HG03521 (cell line): Measurements from ENCODE around the gene PPP1R14C.
"Not testable (repeated sequence)": the region's sequence is repeated elsewhere in the genome, so short reads cannot be mapped to it uniquely, and the experiment has no call there.

Experiments
- ATAC-seq: cut with Tn5 transposase; IDR thresholded peaks from one replicate; pipeline ENCODE4 v1.9.1; 2021; ENCODE audit warnings: mild to moderate bottlenecking, moderate library complexity; ENCODE audit not compliant: unreplicated experiment

The PPP1R14C gene

GRCh38 chr6:150137711-150138110 lies 5.1 kb upstream of the PPP1R14C start:
- ATAC-seq, result not testable (repeated sequence)

- no peak for ATAC-seq
Measured at GRCh38 chr6:150138638-150139037, 4.2 kb upstream of the PPP1R14C start.

GRCh38 chr6:150139533-150139932 lies 3.3 kb upstream of the PPP1R14C start:
- no peak for ATAC-seq

DNA sequence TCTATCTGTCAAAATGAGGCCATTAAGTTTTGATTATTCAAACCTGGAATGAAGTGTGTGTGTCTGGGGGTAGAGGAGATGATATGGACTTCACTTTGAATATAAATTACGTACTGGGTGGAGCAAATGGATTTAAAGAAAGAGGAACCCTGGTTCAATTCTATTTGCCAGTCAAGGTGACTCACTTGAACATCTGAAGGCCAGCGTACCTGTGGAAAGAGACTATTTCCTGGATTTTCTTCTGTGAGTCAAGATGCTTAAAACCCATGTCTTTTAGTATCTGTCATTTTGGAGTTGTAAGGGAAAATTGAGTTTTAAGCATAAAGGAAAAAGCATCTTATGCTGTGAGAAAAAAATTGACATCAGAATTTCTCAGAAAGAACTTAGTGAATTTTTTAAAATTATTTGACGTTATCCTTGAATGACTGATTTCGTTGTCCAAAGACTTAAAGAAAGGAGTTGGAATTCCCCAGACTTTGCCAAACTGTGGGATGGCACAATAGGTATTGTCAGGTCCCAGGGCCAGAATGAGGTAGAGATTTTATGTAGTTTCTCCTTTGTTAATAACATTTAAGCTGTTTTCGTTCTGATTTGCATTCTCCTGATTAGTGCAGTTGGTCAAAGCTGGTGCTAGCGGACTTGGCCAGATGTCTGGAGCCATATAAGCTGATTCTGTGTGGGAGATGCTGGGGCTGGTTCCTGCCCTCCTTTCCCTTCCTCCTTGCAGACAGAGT lies 2.4 kb upstream of the PPP1R14C start:
- no peak for ATAC-seq

- no peak for ATAC-seq
Measured at GRCh38 chr6:150142097-150142669, 661 bp upstream of the PPP1R14C start.

DNA sequence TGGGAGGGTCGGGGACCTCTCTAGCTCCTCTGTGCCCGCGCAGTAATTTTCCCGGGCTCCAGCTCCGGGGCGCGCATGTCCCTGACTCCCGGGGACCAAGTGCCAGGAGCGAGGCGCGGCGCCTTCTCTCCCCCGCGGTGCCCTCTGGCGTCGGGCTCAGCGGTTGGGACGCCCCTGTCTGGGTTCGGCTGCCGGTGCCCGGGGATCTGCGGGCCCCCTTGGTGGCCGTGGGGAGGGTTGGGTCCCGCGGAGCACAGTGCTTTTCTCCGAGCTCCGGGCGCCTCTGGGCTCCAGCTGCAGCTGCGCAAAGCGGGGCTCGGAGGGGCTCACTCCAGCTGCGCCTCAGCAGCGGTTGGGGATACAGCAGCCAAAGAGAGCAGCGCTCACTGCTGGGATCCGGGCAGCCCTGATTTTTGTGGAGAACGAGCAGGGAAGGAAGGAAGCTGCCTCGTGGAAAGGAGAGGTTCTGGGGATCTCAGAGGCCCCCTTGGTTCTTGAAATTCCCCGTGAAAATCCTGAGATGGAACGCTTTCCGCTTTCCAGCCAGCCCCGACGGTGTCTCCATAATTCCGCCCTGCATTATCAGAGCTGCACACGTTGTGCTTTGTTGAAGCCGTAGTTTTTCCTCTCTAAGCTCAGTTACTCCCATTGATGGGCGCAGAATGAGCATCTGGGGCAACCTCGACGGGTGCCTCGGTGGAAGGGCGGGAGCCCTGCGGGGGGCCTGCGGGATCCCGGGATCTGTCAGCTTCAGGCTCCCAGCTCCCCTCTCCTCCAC lies 861 bp downstream of the PPP1R14C start:
- ATAC-seq, result no peak

GRCh38 chr6:150144294-150144868 lies 1.5 kb downstream of the PPP1R14C start:
- ATAC-seq, result no peak

DNA sequence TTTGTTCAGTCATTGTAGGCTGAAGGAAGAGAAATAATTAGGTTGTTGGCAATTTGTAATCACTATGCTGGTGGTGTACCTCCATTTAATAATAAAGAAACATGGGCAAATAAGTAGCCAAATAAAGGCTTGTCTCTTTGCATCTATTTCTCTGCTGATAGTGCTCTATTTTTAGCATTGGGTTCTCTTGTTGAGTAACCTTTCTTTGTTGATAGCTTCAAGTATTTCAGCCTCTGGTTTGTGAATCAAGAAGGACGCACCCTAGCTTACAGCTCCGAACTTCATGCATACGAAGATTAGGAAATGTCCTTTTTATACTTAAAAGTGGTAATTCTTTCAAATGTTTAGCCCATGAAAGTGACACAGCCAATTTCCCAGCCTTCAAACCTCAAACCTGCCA lies 2.6 kb downstream of the PPP1R14C start:
- ATAC-seq, result no peak

DNA sequence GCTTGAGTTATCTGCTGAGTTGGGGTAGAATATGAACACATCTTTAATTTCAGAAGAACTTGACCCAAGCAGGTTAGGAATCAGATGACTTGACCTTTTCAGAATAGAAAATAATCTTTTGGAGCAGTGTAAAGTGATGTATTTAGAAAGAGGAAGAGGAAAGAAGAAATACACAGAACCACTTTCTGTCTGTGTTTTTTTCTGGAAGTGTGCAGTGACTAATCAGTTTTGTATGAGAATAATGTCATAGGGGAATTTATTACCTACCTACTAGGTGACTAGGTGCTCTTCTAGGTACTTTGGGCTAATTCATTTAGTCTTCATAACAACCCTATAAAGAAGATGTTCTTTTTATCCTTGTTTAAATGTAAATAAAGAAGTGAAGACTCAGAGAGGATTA lies 3.0 kb downstream of the PPP1R14C start:
- no peak for ATAC-seq

DNA sequence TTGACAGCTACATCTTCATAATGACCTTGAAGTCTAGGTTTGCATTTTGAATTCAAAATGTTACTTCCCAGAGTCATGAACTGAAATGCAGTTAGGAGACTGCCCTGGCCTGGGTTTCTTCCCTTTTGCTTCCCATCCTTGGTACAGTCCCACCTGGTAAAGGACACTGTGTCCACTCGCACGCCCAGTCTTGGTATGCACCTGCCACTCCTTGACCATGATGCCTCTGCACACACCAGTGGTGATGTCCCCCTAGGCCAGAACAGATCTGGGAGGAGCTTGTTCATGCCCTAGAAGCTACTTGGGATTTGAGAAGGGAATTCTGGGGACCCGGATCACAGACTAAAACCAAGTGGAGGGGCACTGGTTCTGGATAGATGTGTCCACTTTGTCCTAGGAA lies 3.6 kb downstream of the PPP1R14C start:
- no peak for ATAC-seq

- ATAC-seq, result no peak
Measured at GRCh38 chr6:150149146-150149545, 6.3 kb downstream of the PPP1R14C start.

- no peak for ATAC-seq
Measured at GRCh38 chr6:150150458-150150820, 7.6 kb downstream of the PPP1R14C start.

- ATAC-seq, result no peak
Measured at GRCh38 chr6:150150821-150151646, 8.2 kb downstream of the PPP1R14C start.

DNA sequence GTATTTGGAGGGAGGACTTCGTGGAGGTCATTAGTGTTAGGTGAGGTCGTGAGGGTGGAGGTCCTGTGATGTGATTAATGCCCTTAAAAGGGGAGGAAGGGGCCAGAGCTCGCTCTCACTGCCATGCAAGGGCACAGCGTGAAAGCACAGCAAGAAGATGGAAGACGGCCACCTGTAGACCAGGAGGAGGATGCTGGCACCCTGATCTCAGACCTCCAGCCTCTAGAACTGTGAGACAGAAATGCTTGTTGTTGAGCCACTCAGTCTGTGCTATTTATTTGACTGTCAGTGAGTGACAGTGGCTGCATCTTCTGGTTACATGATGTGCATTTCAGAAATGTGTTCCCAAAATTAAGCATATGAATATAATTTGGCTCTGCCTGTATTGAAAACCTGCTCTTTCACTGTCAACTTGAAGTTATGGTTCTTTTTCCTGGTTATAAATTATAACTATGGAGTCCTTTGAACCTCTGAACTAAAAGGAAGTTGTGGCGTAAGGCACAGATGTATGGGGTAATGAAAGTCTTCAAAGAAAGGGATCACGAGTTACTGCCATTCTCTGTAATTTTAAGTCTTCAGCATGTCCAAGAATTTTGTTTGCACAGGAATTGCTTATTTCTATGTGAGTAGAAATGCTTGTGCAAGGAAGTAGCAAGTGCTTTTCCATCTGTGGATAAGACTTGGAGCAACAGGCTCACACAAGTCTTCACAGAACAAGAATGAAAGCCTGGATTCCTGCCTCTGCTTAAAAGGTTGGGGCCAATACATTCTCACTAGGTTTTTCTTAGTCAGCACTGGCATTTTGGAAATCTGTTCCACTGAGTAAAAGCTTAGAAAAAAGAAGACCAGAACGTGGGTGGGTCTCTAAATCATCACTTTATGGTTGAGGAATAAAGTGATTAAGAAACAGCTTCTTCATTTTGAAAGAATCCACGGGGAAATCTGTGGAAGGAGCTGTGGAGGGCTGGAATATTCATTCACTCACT lies 10.3 kb downstream of the PPP1R14C start:
- no peak for ATAC-seq

GRCh38 chr6:150153905-150154492 lies 11.2 kb downstream of the PPP1R14C start:
- ATAC-seq, result no peak

DNA sequence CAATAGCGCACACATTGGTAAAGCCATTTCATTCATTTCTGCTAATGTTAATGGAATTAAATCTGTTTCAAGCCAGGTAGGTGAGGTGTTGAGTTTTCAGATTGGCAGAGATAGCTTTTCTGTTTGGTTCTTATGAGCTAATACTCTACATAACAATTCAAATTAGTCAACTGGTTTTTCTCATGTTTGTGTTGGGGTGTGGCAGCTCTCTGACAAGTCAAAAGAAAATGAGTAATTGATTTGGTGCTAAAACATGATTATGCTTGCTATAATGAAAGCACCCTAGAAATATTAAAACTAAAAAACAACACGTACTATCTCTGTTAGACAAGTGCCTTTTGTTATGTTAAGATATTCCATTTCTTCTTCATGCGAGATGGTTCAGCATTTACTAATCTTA lies 13.6 kb downstream of the PPP1R14C start:
- ATAC-seq, result no peak

DNA sequence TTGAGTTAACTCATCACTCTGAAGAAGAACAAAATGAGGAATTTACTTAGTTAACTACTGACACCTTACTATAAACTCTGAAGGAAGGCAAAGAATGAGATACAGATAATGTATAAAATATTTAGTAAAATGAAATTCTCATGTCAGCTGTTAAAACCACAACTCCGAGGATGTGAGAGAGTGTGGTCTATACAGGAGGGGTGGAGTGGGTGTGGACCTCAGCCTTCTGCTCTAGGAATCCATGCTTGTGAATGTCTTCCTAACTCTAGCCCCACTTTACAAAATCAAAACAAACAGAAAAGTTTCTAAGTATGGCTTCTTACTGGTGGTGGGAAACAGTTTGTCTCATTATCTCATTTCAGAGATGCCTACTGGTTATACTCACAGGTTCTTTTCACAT lies 14.2 kb downstream of the PPP1R14C start:
- no peak for ATAC-seq

DNA sequence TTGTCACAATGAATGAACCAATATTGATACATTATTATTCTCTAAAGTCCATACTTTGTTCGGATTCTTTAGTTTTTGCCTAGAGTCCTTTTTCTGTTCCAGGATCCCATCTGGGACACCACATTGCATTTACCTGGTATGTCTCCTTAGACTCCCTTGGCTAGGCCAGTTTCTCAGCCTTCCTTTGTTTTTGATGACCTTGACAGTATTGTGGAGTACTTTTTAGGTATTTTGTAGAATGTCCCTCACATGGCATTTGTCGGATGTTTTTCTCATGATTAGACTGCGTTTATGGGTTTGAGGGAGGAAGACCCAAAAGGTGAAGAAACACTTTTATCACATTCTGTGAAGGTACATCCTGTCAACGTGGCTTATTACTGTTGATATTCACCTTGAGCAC lies 16.9 kb downstream of the PPP1R14C start:
- ATAC-seq, result no peak

DNA sequence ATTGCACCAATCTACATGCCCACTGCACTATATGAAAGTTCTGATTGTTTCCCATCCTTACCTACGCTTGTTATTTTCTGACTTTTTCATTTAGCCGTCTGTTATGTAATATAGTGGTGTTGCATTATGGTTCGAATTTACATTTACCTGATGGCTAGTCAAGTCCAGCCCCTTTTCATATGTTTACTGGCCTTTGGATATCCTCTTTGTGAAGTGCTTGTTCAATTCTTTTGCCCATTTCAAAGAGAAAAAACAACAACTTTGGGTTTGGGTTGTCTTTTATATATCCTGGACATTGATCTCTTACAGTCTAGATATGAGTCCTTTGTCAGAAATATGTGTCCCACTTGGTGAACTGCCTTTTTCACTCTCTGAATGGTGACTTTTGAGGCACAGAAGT lies 21.1 kb downstream of the PPP1R14C start:
- no peak for ATAC-seq
